MCF 10A (cell line): ENCODE data around the gene SH2D1A. TPM values are rescaled to one million over a fixed set of nuclear protein-coding genes. Genes with fewer than 3 reads are reported as not detected.
"Not testable (repeated sequence)": the region's sequence is repeated elsewhere in the genome, so short reads cannot be mapped to it uniquely, and the experiment has no call there.

ENCODE experiments used
- Bru-seq: library from RNA; stranded (reverse); fragments of 400-500 nt; gene quantifications from one replicate; lab custom pipeline; 2021; lab: Mats Ljungman, UMichigan
- BruChase-seq, 2 experiments: library from RNA; stranded (reverse); fragments of 400-500 nt; gene quantifications; one replicate each; lab custom pipeline; 2021; lab: Mats Ljungman, UMichigan
- BruUV-seq: library from RNA; stranded (reverse); fragments of 400-500 nt; replicated peaks from 2 replicates; lab custom pipeline; 2021; lab: Mats Ljungman, UMichigan
- CTCF ChIA-PET: fragments of 300-600 bp; sonication (Branson Sonifier 250); formaldehyde crosslinking; extraction: SDS; loops from one replicate; lab custom pipeline; 2021; ENCODE audit warnings: antibody characterized with exemption, inconsistent platforms; lab: Yijun Ruan, JAX
- POLR2A ChIA-PET: fragments of 300-600, 350-650 bp; sonication (Branson Sonifier 250); formaldehyde crosslinking; extraction: SDS; loops from one replicate; lab custom pipeline; 2020; ENCODE audit warnings: antibody characterized with exemption, inconsistent platforms; lab: Yijun Ruan, JAX
- DNase-seq: peaks from one replicate; pipeline ENCODE4 v3.0.0-alpha.2; 2018; ENCODE audit not compliant: unreplicated experiment
- H3K27ac Mint-ChIP-seq: one replicate; pipeline ENCODE4 v1.8.0; 2022; ENCODE audit warnings: mild to moderate bottlenecking, low read depth, mixed read lengths; ENCODE audit not compliant: unreplicated experiment
- H3K27me3 Mint-ChIP-seq: one replicate; pipeline ENCODE4 v1.8.0; 2022; ENCODE audit warnings: mixed read lengths; ENCODE audit not compliant: insufficient read depth, unreplicated experiment
- H3K36me3 Mint-ChIP-seq: one replicate; pipeline ENCODE4 v1.8.0; 2022; ENCODE audit warnings: mild to moderate bottlenecking, moderate library complexity, mixed read lengths; ENCODE audit not compliant: insufficient read depth, unreplicated experiment
- H3K4me1 Mint-ChIP-seq: one replicate; pipeline ENCODE4 v1.8.0; 2022; ENCODE audit warnings: mixed read lengths; ENCODE audit not compliant: insufficient read depth, unreplicated experiment
- H3K4me3 Mint-ChIP-seq: one replicate; pipeline ENCODE4 v1.8.0; 2022; ENCODE audit warnings: mild to moderate bottlenecking, moderate library complexity, mixed read lengths; ENCODE audit not compliant: unreplicated experiment
- H3K9me3 Mint-ChIP-seq: one replicate; pipeline ENCODE4 v1.8.0; 2022; ENCODE audit warnings: mixed read lengths; ENCODE audit not compliant: unreplicated experiment
- intact Hi-C: fragments of 100-400 bp; cut with micrococcal nuclease; formaldehyde crosslinking; loops from 2 replicates; pipeline ENCODE4 v1.14.1; 2022
- long read RNA-seq: library from polyadenylated mRNA; stranded (forward); transcript quantifications from one replicate; pipeline ENCODE4 v2.0.0, GENCODE V29; 2022
- total RNA-seq: library from RNA; stranded (reverse); gene quantifications from 2 replicates; pipeline ENCODE4 v1.2.3, GENCODE V29; 2022
- TF ChIP-seq, protein P1 (sequence below): fragments of 200-600 bp; IDR thresholded peaks from one replicate; pipeline ENCODE4 v1.8.0; 2022; ENCODE audit warnings: antibody characterized with exemption, mild to moderate bottlenecking; ENCODE audit not compliant: unreplicated experiment

The SH2D1A gene
- total RNA-seq (not detected in 2 replicates), Bru-seq, nascent RNA (percentile 4 among the genes with signal in this experiment), BruChase-seq, experiment 1, labeled RNA remaining after a 6-hour chase (percentile 4 among the genes with signal in this experiment), BruChase-seq, experiment 2, labeled RNA remaining after a 2-hour chase (percentile 4 among the genes with signal in this experiment)
- long read RNA-seq: 0 reads

- Mint-ChIP-seq H3K4me3 (no peak within 1 kb of the TSS), H3K36me3 (no peaks in the 10 kb centered on the region), H3K4me1 (no peaks in the 10 kb centered on the region), H3K27ac (no peak within 1 kb of the TSS), H3K27me3 (no peaks in the 10 kb centered on the region), H3K9me3 (no peaks in the 10 kb centered on the region)
- ChIA-PET CTCF (interaction anchor here (0.7 kb wide), 1 partner anchor 135 kb away, joined by 3 read pairs; no protein-coding TSS in a partner anchor), POLR2A (interaction anchor here (1.0 kb wide), 1 partner anchor 12 kb away, joined by 3 read pairs; no protein-coding TSS in a partner anchor)
- BruUV-seq: no TSS peak
- intact Hi-C loops: no loop called here
- TF ChIP-seq, protein P1, sequence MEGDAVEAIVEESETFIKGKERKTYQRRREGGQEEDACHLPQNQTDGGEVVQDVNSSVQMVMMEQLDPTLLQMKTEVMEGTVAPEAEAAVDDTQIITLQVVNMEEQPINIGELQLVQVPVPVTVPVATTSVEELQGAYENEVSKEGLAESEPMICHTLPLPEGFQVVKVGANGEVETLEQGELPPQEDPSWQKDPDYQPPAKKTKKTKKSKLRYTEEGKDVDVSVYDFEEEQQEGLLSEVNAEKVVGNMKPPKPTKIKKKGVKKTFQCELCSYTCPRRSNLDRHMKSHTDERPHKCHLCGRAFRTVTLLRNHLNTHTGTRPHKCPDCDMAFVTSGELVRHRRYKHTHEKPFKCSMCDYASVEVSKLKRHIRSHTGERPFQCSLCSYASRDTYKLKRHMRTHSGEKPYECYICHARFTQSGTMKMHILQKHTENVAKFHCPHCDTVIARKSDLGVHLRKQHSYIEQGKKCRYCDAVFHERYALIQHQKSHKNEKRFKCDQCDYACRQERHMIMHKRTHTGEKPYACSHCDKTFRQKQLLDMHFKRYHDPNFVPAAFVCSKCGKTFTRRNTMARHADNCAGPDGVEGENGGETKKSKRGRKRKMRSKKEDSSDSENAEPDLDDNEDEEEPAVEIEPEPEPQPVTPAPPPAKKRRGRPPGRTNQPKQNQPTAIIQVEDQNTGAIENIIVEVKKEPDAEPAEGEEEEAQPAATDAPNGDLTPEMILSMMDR: no peak
- no peak for DNase-seq
Observed at GRCh38 chrX:124346117-124346876, at the start of gene SH2D1A. Gene SH2D1A, plus strand, starts transcription at chrX:124346563. Its CDS starts 80 bp downstream, at chrX:124346643.

- DNase-seq, intact Hi-C loops, BruUV-seq, H3K4me3 Mint-ChIP-seq, H3K27me3 Mint-ChIP-seq, H3K36me3 Mint-ChIP-seq, H3K27ac Mint-ChIP-seq, H3K9me3 Mint-ChIP-seq, H3K4me1 Mint-ChIP-seq: not testable (repeated sequence)
- ChIA-PET POLR2A (interaction anchor here (0.6 kb wide), 1 partner anchor 182 kb away, joined by 3 read pairs; no protein-coding TSS in a partner anchor), CTCF (interaction anchor here (0.9 kb wide), 1 partner anchor 53 kb away, joined by 4 read pairs; no protein-coding TSS in a partner anchor)
Observed at GRCh38 chrX:124299323-124299722, 47.0 kb upstream of the SH2D1A start.

DNA sequence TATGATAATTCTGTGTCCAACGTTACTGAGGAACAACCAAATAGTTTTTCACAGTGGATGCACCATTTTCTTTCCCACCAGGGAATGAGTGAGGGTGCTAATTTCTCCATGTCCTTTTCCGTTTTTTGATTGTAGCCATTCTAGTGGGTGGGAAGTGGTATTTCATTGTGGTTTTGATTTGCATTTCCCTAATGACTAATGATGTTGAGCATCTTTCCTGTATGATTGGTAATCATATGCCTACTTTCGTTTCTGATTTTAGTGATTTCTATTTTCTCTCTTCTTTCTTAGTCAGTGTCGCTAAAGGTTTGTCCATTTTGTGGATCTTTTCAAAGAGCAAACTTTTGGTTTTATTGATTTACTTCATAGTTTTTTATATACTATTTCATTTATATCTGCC lies 46.0 kb upstream of the SH2D1A start:
- Mint-ChIP-seq H3K36me3 (peaks cover 5% of the 10 kb centered on the region), H3K27me3 (no peaks in the 10 kb centered on the region), H3K4me1 (no peaks in the 10 kb centered on the region), H3K27ac (no peak overlapping the region), H3K9me3 (peaks cover 9% of the 10 kb centered on the region), H3K4me3 (no peak overlapping the region)
- intact Hi-C loops: no loop called here
- POLR2A ChIA-PET: no interaction called here
- CTCF ChIA-PET: no interaction called here
- TF ChIP-seq, protein P1: no peak
- no peak for DNase-seq
- BruUV-seq: no TSS peak

DNA sequence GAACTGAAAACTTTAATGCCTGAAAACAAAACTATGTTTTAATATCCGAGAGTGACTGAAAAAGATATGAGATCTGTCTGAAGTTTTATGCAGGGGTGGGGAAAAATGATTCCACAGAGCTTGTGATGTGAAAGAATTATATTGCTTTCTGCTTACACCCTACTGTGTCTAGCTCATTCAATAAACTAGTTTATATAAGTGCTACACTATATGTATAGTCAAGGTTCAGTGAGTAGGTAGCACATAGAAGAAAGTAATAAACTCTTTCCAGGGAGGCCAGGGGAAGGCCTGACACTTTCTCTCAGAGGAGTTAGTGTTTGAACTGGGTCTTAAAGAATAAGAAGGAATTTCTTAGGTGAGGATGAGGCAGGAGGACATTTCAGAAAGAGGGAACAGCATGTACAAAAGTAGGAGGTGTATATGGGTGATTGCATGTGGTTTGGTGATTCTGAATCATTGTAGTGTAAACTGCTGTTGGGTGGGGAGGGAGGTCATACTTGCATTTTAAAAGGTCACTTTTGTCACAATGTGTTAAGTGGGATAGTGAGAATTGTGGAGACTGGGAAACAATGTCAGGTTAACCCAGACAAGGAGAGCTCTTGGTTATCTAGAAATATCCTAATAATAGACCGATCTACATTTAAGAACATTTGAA lies 39.0 kb upstream of the SH2D1A start:
- ChIA-PET CTCF (no interaction called here), POLR2A (interaction anchor here (0.6 kb wide), 1 partner anchor 1834 kb away, joined by 3 read pairs; no protein-coding TSS in a partner anchor)
- no peaks in the 10 kb centered on the region for H3K27me3 Mint-ChIP-seq
- H3K36me3 Mint-ChIP-seq: peaks cover 5% of the 10 kb centered on the region
- no peak overlapping the region for H3K27ac Mint-ChIP-seq
- DNase-seq: no peak
- TF ChIP-seq, protein P1: no peak
- intact Hi-C loops: no loop called here
- H3K4me1 Mint-ChIP-seq: peaks cover 7% of the 10 kb centered on the region
- peaks cover 16% of the 10 kb centered on the region for H3K9me3 Mint-ChIP-seq
- BruUV-seq: no TSS peak
- no peak overlapping the region for H3K4me3 Mint-ChIP-seq
